Activated CD4-positive, alpha-beta T cell treated with anti-CD3 and anti-CD28 coated beads for 36 hours (primary cell): Measurements from ENCODE around the gene TRIP12. TPM values are rescaled to one million over a fixed set of nuclear protein-coding genes. Genes with fewer than 3 reads are reported as not detected.
"Not testable (repeated sequence)": the region's sequence is repeated elsewhere in the genome, so short reads cannot be mapped to it uniquely, and the experiment has no call there.

ENCODE experiments used
- ATAC-seq: fragments of 200-7000 bp; cut with Tn5 transposase; one replicate; pipeline ENCODE4 v1.10.0; 2021; ENCODE audit warnings: mild to moderate bottlenecking, moderate library complexity
- CTCF ChIA-PET: fragments of 350-600 bp; sonication (Branson Sonifier 250); formaldehyde crosslinking; loops from one replicate; lab custom pipeline; 2021; ENCODE audit warnings: antibody characterized with exemption; lab: Charles Lee
- POLR2A ChIA-PET: fragments of 350-600 bp; sonication (Branson Sonifier 250); formaldehyde crosslinking; loops from one replicate; lab custom pipeline; 2021; ENCODE audit warnings: antibody characterized with exemption, inconsistent platforms; lab: Charles Lee
- DNase-seq: peaks from one replicate; pipeline ENCODE4 v3.0.0-alpha.2; 2020
- H3K27ac Mint-ChIP-seq: one replicate; pipeline ENCODE4 v1.8.0; 2021; ENCODE audit warnings: mixed read lengths
- H3K27me3 Mint-ChIP-seq: one replicate; pipeline ENCODE4 v1.8.0; 2021; ENCODE audit warnings: mixed read lengths
- H3K36me3 Mint-ChIP-seq: one replicate; pipeline ENCODE4 v1.8.0; 2021; ENCODE audit warnings: low read depth, mixed read lengths
- H3K4me1 Mint-ChIP-seq: one replicate; pipeline ENCODE4 v1.8.0; 2021; ENCODE audit warnings: mixed read lengths
- H3K4me3 Mint-ChIP-seq: one replicate; pipeline ENCODE4 v1.8.0; 2021; ENCODE audit warnings: mild to moderate bottlenecking, moderate library complexity, mixed read lengths
- H3K9me3 Mint-ChIP-seq: one replicate; pipeline ENCODE4 v1.8.0; 2021; ENCODE audit warnings: low read depth, mixed read lengths
- intact Hi-C, 2 experiments: fragments of 100-400 bp; cut with DNase I in 1 of 2; cut with micrococcal nuclease in 1 of 2; formaldehyde crosslinking; loops; one replicate each; pipeline versions ENCODE4 v1.14.2 to v1.15.1; 2022 to 2024; cut with DNase I, micrococcal nuclease
- total RNA-seq, 2 experiments: library from RNA; stranded (reverse); gene quantifications; one replicate each; pipeline ENCODE4 v1.2.3, GENCODE V29; 2021

TRIP12 gene
- total RNA-seq, 2 experiments from 2014 or later: 231 to 382 TPM

DNA sequence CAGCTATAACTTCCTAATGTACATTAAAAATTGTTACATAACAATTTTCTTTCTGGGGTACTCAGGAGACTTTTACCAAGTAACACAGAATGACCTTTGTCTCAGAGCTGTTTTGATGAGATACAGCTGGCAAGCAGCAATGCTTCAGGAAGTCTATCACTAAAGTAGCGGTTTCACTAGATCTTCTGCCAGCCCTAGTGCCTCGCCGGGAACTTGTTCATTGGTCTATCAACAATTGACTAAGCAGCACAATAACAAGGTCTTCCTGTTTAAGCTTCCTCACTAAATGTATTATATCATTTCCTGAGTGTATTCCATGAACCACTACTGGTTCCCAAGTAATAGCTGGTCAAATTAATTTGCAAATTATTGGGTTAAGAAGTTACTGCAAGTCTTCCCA is 69.2 kb downstream of the TRIP12 start:
- ATAC-seq (peak; percentile 84), DNase-seq (peak; percentile 60)
- ChIA-PET CTCF (interaction anchor here (0.8 to 2.5 kb wide), 4 partner anchors 9 to 70 kb away, joined by 3 to 8 read pairs (median 5); no protein-coding TSS in a partner anchor), POLR2A (interaction anchor here (1.2 kb wide), 1 partner anchor 30 kb away, joined by 3 read pairs; no protein-coding TSS in a partner anchor)
- peaks cover 50% of the 10 kb centered on the region for H3K4me1 Mint-ChIP-seq
- no peaks in the 10 kb centered on the region for H3K27me3 Mint-ChIP-seq
- peaks cover 49% of the 10 kb centered on the region for H3K36me3 Mint-ChIP-seq
- H3K9me3 Mint-ChIP-seq: no peaks in the 10 kb centered on the region
- H3K27ac Mint-ChIP-seq: peak overlapping the region; percentile 51
- intact Hi-C loops: loop anchor here in 1 of 2 experiments (2.0 kb wide), 1 partner anchor 30 kb away; no protein-coding TSS in a partner anchor
- peak overlapping the region; percentile 17 for H3K4me3 Mint-ChIP-seq

DNA sequence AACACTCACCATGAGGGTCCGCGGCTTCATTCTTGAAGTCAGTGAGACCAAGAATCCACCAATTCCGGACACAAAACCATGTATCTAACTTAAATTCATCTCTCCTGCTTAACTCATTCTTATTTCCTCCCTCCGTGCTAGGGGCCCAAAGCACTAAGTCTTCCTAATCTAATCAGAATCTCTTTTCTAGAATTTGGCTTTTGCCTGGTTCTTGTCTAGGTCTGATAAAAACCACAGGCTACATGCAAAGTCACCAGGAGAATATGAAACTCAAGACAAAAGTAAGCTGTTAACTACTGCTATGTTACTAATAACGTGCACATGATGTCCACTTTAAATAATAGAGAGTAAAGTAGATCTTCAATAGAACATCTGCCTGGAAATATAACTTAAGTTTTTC is 69.9 kb downstream of the TRIP12 start:
- POLR2A ChIA-PET: interaction anchor here (1.2 kb wide), 1 partner anchor 29 kb away, joined by 3 read pairs; no protein-coding TSS in a partner anchor
- no peaks in the 10 kb centered on the region for H3K9me3 Mint-ChIP-seq
- peak overlapping the region; percentile 87 for H3K27ac Mint-ChIP-seq
- no peaks in the 10 kb centered on the region for H3K27me3 Mint-ChIP-seq
- intact Hi-C loops: loop anchor here in 1 of 2 experiments (2.0 kb wide), 1 partner anchor 29 kb away; no protein-coding TSS in a partner anchor
- no peak for DNase-seq
- peaks cover 52% of the 10 kb centered on the region for H3K4me1 Mint-ChIP-seq
- H3K36me3 Mint-ChIP-seq: peaks cover 45% of the 10 kb centered on the region
- no peak for ATAC-seq
- CTCF ChIA-PET: interaction anchor here (0.8 to 2.5 kb wide), 3 partner anchors 8 to 51 kb away, joined by 5 to 8 read pairs (median 5); no protein-coding TSS in a partner anchor
- no peak overlapping the region for H3K4me3 Mint-ChIP-seq

DNA sequence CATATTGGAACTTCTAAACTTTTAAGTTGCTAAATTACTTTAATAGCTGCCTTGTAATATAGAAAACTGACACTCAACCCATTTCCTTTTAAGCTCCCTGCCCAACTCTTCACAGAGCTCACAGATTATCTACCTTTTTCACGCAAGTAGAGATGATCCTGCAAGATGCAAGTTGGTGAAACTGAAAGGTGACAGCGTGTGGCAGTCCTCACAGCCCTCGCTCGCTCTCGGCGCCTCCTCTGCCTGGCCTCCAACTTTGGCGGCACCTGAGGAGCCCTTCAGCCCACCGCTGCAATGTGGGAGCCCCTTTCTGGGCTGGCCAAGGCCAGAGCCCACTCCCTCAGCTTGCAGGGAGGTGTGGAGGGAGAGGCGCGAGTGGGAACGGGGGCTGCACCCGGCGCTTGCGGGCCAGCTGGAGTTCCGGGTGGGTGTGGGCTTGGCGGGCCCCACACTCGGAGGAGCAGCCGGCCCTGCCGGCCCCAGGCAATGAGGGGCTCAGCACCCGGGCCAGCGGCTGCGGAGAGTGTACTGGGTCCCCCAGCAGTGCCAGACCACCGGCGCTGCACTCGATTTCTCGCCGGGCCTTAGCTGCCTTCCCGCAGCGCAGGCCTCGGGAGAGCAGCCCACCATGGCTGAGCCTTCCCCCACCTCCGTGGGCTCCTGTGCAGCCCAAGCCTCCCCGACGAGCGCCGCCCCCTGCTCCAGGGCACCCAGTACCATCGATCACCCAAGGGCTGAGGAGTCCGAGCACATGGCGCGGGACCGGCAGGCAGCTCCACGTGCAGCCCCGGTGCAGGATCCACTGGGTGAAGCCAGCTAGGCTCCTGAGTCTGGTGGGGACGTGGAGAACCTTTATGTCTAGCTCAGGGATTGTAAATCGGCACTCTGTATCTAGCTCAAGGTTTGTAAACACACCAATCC is 71.2 kb downstream of the TRIP12 start:
- H3K9me3 Mint-ChIP-seq, H3K4me3 Mint-ChIP-seq, H3K27me3 Mint-ChIP-seq, H3K27ac Mint-ChIP-seq, intact Hi-C loops: not testable (repeated sequence)
- Mint-ChIP-seq H3K4me1 (peaks cover 52% of the 10 kb centered on the region), H3K36me3 (peaks cover 37% of the 10 kb centered on the region)
- ATAC-seq (peak; percentile 50), DNase-seq (peak; percentile 28)
- POLR2A ChIA-PET: interaction anchor here (0.6 kb wide), 1 partner anchor 25 kb away, joined by 3 read pairs; no protein-coding TSS in a partner anchor
- CTCF ChIA-PET: interaction anchor here (1.0 to 1.4 kb wide), 2 partner anchors 24 to 49 kb away, joined by 3 to 4 read pairs; no protein-coding TSS in a partner anchor

DNA sequence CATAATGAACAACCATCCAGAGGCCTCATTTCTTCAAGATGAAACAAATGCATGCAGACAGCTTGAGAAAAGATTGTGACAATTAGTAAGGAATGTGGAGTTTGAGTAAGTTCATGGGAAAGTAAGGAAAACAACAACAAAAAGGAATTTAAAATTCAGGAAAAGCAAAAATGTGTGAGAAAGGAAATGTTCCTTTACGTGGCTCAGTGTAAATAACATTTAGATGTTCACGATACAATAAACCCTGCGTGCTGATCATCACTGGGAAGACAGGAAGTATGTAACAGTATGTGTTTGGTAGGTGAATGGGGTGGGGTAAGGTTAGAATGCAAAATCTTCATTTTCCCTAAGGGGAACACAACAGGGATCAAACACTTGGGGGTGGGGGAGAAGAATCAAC is 72.7 kb downstream of the TRIP12 start:
- Mint-ChIP-seq H3K36me3 (peaks cover 36% of the 10 kb centered on the region), H3K9me3 (no peaks in the 10 kb centered on the region), H3K27me3 (no peaks in the 10 kb centered on the region), H3K4me3 (no peak overlapping the region), H3K4me1 (peaks cover 56% of the 10 kb centered on the region), H3K27ac (peak overlapping the region; percentile 32)
- POLR2A ChIA-PET: no interaction called here
- CTCF ChIA-PET: interaction anchor here (1.2 to 1.6 kb wide), 3 partner anchors 13 to 48 kb away, joined by 4 read pairs; no protein-coding TSS in a partner anchor
- DNase-seq (no peak), ATAC-seq (no peak)
- intact Hi-C loops: no loop called here

DNA sequence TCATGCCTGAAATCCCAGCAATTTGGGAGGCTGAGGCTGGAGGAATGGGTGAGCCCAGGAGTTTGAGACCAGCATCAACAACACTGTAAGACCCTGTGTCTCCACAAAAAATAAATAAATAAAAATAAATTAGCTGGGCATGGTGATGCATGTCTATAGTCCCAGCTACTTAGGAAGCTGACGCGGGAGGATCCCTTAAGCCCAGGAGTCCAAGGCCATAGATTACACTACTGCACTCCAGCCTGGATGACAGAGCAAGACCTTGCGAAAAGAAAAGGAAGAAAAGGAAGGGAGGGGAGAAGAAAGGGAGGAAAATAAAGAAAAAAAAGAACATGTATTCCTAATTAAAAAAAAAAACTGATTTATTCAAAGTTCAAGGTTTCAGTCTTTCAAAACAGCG is 78.2 kb downstream of the TRIP12 start:
- no peaks in the 10 kb centered on the region for H3K9me3 Mint-ChIP-seq
- no peak overlapping the region for H3K27ac Mint-ChIP-seq
- no peak for ATAC-seq
- no peak for DNase-seq
- peaks cover 38% of the 10 kb centered on the region for H3K36me3 Mint-ChIP-seq
- ChIA-PET POLR2A (no interaction called here), CTCF (interaction anchor here (1.1 kb wide), 1 partner anchor 9 kb away, joined by 5 read pairs; no protein-coding TSS in a partner anchor)
- H3K4me1 Mint-ChIP-seq: peaks cover 31% of the 10 kb centered on the region
- intact Hi-C loops: no loop called here
- no peak overlapping the region for H3K4me3 Mint-ChIP-seq
- H3K27me3 Mint-ChIP-seq: no peaks in the 10 kb centered on the region

DNA sequence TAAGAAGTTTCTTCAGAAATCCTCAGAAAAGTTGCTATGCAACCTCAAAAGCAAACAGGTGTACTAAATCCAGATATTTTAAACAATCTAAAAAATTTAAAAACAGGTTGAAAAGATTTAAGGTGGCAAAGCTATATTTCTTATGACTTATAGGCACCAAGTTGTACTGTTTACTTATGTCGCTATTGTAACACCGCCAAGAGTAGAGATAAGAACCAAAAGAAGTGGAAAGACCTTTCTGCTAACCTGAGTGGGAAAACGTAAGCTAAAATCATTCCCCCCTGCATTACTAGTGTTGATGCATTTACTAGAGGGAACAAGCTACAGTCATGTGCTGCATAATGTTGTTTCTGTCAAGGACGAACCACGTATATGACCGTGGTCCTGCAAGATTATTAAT is 83.1 kb downstream of the TRIP12 start:
- no peak overlapping the region for H3K27ac Mint-ChIP-seq
- ChIA-PET CTCF (interaction anchor here (1.4 to 2.1 kb wide), 2 partner anchors 10 to 19 kb away, joined by 3 to 8 read pairs; no protein-coding TSS in a partner anchor), POLR2A (no interaction called here)
- H3K4me3 Mint-ChIP-seq: no peak overlapping the region
- peaks cover 48% of the 10 kb centered on the region for H3K4me1 Mint-ChIP-seq
- no peaks in the 10 kb centered on the region for H3K9me3 Mint-ChIP-seq
- DNase-seq (no peak), ATAC-seq (no peak)
- intact Hi-C loops: no loop called here
- H3K27me3 Mint-ChIP-seq: no peaks in the 10 kb centered on the region
- H3K36me3 Mint-ChIP-seq: peaks cover 42% of the 10 kb centered on the region

DNA sequence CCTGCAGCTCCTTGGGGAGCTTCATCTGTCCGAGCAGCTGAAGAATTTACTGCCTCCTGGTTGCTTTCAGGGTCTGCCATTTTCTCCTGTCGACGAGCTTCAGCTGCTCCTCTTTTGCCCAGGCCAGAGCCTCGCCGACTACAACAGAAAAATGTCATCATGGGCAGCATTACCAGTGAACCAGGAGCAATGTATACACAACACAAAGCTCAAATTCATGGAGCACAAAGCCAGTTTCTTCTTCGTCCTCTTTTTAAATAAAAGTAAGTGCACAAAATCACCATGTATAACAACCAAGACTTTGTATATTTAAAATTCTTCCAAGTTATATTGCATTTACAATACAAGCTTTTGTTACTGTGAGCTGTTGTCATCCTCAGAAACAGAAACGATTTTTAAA is 85.0 kb downstream of the TRIP12 start:
- intact Hi-C loops: no loop called here
- peak overlapping the region; percentile 34 for H3K27ac Mint-ChIP-seq
- peaks cover 44% of the 10 kb centered on the region for H3K36me3 Mint-ChIP-seq
- ChIA-PET POLR2A (no interaction called here), CTCF (interaction anchor here (0.7 to 1.3 kb wide), 6 partner anchors 12 to 44 kb away, joined by 3 to 5 read pairs (median 4); no protein-coding TSS in a partner anchor)
- no peaks in the 10 kb centered on the region for H3K9me3 Mint-ChIP-seq
- H3K4me1 Mint-ChIP-seq: peaks cover 55% of the 10 kb centered on the region
- no peak for ATAC-seq
- H3K27me3 Mint-ChIP-seq: no peaks in the 10 kb centered on the region
- no peak for DNase-seq
- no peak overlapping the region for H3K4me3 Mint-ChIP-seq

DNA sequence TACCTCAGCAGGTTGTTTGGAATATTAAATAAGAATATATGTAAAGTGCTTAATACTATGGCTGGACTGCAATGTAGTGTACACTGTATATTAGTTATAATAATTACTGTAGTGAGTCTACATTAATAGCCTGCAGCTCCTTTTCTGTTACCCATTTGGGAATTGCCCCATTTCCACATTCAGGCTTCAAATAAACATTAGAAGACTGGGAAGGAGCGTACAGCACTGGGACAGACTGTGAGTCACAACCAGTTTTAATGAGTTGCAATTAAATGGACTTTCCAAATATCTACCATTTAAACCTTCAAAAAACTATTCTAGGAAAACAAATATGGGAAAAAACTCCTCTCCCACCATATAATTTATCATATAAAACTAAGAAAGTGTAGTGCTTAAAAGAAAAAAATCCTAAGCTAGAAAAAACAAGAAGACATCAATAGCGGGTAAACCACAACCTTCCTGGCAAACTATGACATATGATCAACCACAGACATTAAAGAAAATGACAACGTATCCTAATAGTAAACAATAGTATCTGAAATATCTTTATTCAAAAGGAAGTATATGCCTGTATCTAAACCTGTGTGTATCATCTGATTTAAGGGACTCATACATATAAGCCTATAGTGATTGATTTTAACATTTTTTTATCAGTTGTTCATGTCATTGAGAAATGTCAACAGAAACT is 86.1 kb downstream of the TRIP12 start:
- peaks cover 59% of the 10 kb centered on the region for H3K4me1 Mint-ChIP-seq
- no peaks in the 10 kb centered on the region for H3K9me3 Mint-ChIP-seq
- DNase-seq (no peak), ATAC-seq (peak; percentile 53)
- no peak overlapping the region for H3K4me3 Mint-ChIP-seq
- H3K27me3 Mint-ChIP-seq: no peaks in the 10 kb centered on the region
- intact Hi-C loops: no loop called here
- H3K36me3 Mint-ChIP-seq: peaks cover 47% of the 10 kb centered on the region
- ChIA-PET CTCF (interaction anchor here (0.6 to 1.4 kb wide), 6 partner anchors 13 to 185 kb away, joined by 3 to 4 read pairs (median 4); no protein-coding TSS in a partner anchor), POLR2A (no interaction called here)
- H3K27ac Mint-ChIP-seq: no peak overlapping the region

DNA sequence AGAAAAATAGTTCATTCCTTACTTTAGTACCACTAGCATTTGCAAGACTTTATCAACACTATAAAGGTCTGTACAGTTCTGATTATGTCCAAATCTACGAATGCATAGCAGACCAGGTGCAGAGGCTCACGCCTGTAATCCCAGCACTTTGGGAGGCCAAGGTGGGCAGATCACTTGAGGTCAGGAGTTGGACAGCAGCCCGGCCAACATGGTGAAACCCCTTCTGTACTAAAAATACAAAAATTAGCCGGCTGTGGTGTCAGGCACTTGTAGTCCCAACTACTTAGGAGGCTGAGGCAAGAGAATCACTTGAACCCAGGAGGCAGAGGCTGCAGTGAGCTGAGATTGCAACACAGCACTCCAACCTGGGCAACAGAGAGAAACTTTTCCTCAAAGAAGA is 87.4 kb downstream of the TRIP12 start:
- Mint-ChIP-seq H3K36me3 (peaks cover 44% of the 10 kb centered on the region), H3K4me1 (peaks cover 59% of the 10 kb centered on the region)
- ATAC-seq, H3K4me3 Mint-ChIP-seq, H3K9me3 Mint-ChIP-seq, DNase-seq, H3K27ac Mint-ChIP-seq, H3K27me3 Mint-ChIP-seq: not testable (repeated sequence)
- POLR2A ChIA-PET: interaction anchor here (1.0 kb wide), 1 partner anchor 13 kb away, joined by 10 read pairs; no protein-coding TSS in a partner anchor
- CTCF ChIA-PET: interaction anchor here (0.8 to 1.4 kb wide), 5 partner anchors 12 to 76 kb away, joined by 3 to 7 read pairs (median 3); no protein-coding TSS in a partner anchor
- intact Hi-C loops: loop anchor here in 1 of 2 experiments (5.0 kb wide), 1 partner anchor 33 kb away; no protein-coding TSS in a partner anchor

DNA sequence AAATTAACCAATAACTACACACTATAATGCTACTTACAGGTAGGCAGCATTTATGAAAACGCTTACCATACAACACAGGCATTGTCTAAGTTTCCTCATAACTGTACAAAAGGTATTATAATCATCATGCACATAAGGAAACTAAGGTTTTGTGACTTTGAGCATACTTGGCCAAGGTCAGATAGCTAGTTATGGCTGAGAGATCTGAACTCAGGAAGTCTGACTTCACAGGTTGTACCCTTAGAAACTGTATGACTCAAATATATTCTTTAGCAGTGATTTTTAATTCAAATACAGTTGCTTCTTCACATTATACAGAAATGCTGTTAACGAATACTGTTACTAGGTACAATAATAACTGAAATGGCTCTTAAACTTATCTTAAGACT is 89.3 kb downstream of the TRIP12 start:
- Mint-ChIP-seq H3K9me3 (no peaks in the 10 kb centered on the region), H3K4me1 (peaks cover 52% of the 10 kb centered on the region), H3K27ac (no peak overlapping the region), H3K27me3 (no peaks in the 10 kb centered on the region), H3K4me3 (no peak overlapping the region), H3K36me3 (peaks cover 46% of the 10 kb centered on the region)
- ATAC-seq: peak; percentile 66
- DNase-seq: no peak
- ChIA-PET POLR2A (no interaction called here), CTCF (interaction anchor here (0.6 to 1.5 kb wide), 4 partner anchors 10 to 47 kb away, joined by 3 to 4 read pairs (median 3); no protein-coding TSS in a partner anchor)
- intact Hi-C loops: loop anchor here in 1 of 2 experiments (5.0 kb wide), 1 partner anchor 35 kb away; no protein-coding TSS in a partner anchor
